Choroid plexus epithelial cell (primary cell): ENCODE data around the gene GALNT8.

Experiments used
- DNase-seq: peaks from one replicate; pipeline ENCODE4 v3.0.0-alpha.2; 2010; ENCODE audit warnings: low read depth
- H3K4me3 ChIP-seq: 2 replicates; pipeline ENCODE4 v1.5.1; 2011; ENCODE audit warnings: low read depth, mild to moderate bottlenecking, control low read depth, low read length, moderate library complexity
- CTCF ChIP-seq: conservative IDR thresholded peaks from 2 replicates; pipeline ENCODE4 v1.5.1; 2011; ENCODE audit warnings: low read depth, mild to moderate bottlenecking, control low read depth, inconsistent platforms, low read length, moderate library complexity

The GALNT8 gene

GRCh38 chr12:4820971-4821370 is 100.8 kb downstream of the GALNT8 start:
- no peak overlapping the region for H3K4me3 ChIP-seq
- TF ChIP-seq CTCF: no peak
- DNase-seq: no peak
